Neural progenitor cell (in vitro differentiated cells): ENCODE data around the gene UGT1A4.

Experiments
- EZH2 ChIP-seq: fragments of 200-600 bp; sonication (generic); IDR thresholded peaks from 2 replicates; pipeline ENCODE4 v1.6.1; 2017; ENCODE audit warnings: antibody characterized with exemption, mild to moderate bottlenecking, moderate library complexity
- EZH2phosphoT487 ChIP-seq: fragments of 200-600 bp; sonication (generic); IDR thresholded peaks from 2 replicates; pipeline ENCODE4 v1.6.1; 2017; ENCODE audit warnings: antibody characterized with exemption
- TF ChIP-seq, protein P1 (sequence below): fragments of 200-600 bp; sonication (generic); IDR thresholded peaks from 2 replicates; pipeline ENCODE4 v1.5.1; 2017; ENCODE audit warnings: antibody characterized with exemption, mild to moderate bottlenecking

DNA sequence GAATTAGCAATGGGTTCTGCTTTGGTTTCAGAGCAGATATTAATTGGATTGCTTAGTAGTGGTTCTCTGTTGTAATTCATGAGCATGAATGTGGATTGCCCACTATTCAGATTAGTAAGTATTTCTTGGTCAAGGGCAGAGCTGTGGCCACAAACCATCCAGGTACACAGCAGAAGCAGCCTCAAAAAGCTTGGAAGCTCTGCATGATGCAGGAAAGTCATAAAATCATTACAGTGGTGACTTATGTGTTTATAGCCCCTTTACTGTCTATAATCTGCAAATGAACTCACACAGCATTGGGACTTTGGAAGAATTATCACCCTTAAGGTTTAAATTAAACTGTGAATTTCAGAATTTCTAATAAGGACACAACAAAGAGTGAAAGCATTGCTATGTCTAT, 39.6 kb downstream of the UGT1A4 start:
- TF ChIP-seq, protein P1, sequence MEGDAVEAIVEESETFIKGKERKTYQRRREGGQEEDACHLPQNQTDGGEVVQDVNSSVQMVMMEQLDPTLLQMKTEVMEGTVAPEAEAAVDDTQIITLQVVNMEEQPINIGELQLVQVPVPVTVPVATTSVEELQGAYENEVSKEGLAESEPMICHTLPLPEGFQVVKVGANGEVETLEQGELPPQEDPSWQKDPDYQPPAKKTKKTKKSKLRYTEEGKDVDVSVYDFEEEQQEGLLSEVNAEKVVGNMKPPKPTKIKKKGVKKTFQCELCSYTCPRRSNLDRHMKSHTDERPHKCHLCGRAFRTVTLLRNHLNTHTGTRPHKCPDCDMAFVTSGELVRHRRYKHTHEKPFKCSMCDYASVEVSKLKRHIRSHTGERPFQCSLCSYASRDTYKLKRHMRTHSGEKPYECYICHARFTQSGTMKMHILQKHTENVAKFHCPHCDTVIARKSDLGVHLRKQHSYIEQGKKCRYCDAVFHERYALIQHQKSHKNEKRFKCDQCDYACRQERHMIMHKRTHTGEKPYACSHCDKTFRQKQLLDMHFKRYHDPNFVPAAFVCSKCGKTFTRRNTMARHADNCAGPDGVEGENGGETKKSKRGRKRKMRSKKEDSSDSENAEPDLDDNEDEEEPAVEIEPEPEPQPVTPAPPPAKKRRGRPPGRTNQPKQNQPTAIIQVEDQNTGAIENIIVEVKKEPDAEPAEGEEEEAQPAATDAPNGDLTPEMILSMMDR = no peak
- no peak for TF ChIP-seq EZH2phosphoT487
- no peak for TF ChIP-seq EZH2
